Chondrocyte (in vitro differentiated cells): ENCODE results near the gene TCF7L2. TPM values are rescaled to one million over a fixed set of nuclear protein-coding genes. Genes with fewer than 3 reads are reported as not detected.

Experiments
- DNase-seq: peaks from one replicate; pipeline ENCODE4 v3.0.0; 2021; ENCODE audit warnings: mixed read lengths, low spot score
- H3K27ac Mint-ChIP-seq: one replicate; pipeline ENCODE4 v1.8.0; 2021; ENCODE audit warnings: mild to moderate bottlenecking, moderate library complexity, mixed read lengths; ENCODE audit not compliant: unreplicated experiment
- H3K27me3 Mint-ChIP-seq: 2 replicates; pipeline ENCODE4 v1.8.0; 2021; ENCODE audit warnings: low read depth, mixed read lengths
- H3K36me3 Mint-ChIP-seq: 2 replicates; pipeline ENCODE4 v1.8.0; 2021; ENCODE audit warnings: low read depth, mixed read lengths
- H3K4me1 Mint-ChIP-seq: 2 replicates; pipeline ENCODE4 v1.8.0; 2021; ENCODE audit warnings: low read depth, mild to moderate bottlenecking, mixed read lengths
- H3K4me3 Mint-ChIP-seq: one replicate; pipeline ENCODE4 v1.8.0; 2021; ENCODE audit warnings: mild to moderate bottlenecking, moderate library complexity, mixed read lengths; ENCODE audit not compliant: unreplicated experiment
- H3K9me3 Mint-ChIP-seq: 2 replicates; pipeline ENCODE4 v1.8.0; 2021; ENCODE audit warnings: low read depth, mixed read lengths
- total RNA-seq: library from RNA; stranded (reverse); gene quantifications from 3 replicates; pipeline ENCODE4 v1.2.1, GENCODE V29; 2021
- TF ChIP-seq, protein P1 (sequence below): fragments of 200-600 bp; sonication (generic); IDR thresholded peaks from 2 replicates; pipeline ENCODE4 v1.5.0; 2021; ENCODE audit warnings: antibody characterized with exemption, mild to moderate bottlenecking, moderate library complexity

The TCF7L2 gene
- total RNA-seq, 1 donor from 2014 or later = 30.9 TPM

DNA sequence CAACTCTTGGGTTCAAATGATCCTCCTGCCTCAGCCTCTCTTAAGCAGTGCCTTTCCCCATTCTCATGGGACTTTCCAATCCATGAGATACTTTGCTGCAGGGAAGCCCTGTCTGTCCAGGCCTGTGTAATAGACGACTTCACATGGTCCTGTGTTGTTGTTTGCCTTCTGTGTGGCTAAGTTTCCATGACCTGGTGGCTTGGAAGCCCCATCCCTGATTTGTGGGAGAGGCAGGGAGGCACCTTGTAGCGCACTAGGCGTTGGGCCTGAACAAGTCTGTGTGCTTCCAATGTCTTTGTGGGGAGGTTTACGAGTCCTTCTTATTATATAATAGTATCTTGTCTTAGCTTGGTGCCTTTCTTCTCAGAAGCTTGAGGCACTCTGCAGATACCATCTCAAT lies 49.1 kb downstream of the TCF7L2 start:
- Mint-ChIP-seq H3K4me3 (no peak overlapping the region), H3K9me3 (no peaks in the 10 kb centered on the region), H3K27ac (no peak overlapping the region), H3K27me3 (no peaks in the 10 kb centered on the region), H3K4me1 (peaks cover 52% of the 10 kb centered on the region), H3K36me3 (peaks cover under 1% of the 10 kb centered on the region)
- no peak for DNase-seq
- TF ChIP-seq, protein P1, sequence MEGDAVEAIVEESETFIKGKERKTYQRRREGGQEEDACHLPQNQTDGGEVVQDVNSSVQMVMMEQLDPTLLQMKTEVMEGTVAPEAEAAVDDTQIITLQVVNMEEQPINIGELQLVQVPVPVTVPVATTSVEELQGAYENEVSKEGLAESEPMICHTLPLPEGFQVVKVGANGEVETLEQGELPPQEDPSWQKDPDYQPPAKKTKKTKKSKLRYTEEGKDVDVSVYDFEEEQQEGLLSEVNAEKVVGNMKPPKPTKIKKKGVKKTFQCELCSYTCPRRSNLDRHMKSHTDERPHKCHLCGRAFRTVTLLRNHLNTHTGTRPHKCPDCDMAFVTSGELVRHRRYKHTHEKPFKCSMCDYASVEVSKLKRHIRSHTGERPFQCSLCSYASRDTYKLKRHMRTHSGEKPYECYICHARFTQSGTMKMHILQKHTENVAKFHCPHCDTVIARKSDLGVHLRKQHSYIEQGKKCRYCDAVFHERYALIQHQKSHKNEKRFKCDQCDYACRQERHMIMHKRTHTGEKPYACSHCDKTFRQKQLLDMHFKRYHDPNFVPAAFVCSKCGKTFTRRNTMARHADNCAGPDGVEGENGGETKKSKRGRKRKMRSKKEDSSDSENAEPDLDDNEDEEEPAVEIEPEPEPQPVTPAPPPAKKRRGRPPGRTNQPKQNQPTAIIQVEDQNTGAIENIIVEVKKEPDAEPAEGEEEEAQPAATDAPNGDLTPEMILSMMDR = no peak

DNA sequence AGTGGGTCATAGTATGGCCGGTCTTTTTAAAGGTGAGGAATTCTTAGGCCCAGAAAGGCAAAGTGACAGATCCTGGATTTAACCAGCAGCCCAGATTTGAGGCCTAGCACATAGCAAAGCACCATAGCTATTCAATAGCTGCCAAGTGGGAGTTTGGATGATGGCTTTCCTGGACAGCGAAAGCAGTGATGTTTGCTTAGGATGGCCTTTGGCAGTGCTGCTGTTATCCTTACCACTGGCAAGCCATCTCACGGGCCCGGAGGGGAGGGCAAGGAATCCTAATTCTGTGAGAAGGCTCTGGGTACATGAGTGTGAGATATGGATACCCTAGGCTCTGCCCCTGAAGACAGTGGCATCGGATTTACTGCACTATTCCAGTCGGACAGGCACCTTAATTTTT lies 50.4 kb downstream of the TCF7L2 start:
- no peak for DNase-seq
- TF ChIP-seq, protein P1 = no peak
- Mint-ChIP-seq H3K27ac (peak overlapping the region; percentile 96), H3K4me1 (peaks cover 50% of the 10 kb centered on the region), H3K27me3 (no peaks in the 10 kb centered on the region), H3K9me3 (no peaks in the 10 kb centered on the region), H3K4me3 (no peak overlapping the region), H3K36me3 (no peaks in the 10 kb centered on the region)

- peaks cover 54% of the 10 kb centered on the region for H3K4me1 Mint-ChIP-seq
- H3K27ac Mint-ChIP-seq = peak overlapping the region; percentile 96
- no peaks in the 10 kb centered on the region for H3K36me3 Mint-ChIP-seq
- H3K4me3 Mint-ChIP-seq = peak overlapping the region; percentile 50
- no peaks in the 10 kb centered on the region for H3K9me3 Mint-ChIP-seq
- no peak for DNase-seq
- TF ChIP-seq, protein P1 = peak; percentile 70
- no peaks in the 10 kb centered on the region for H3K27me3 Mint-ChIP-seq
These were observed 51.0 kb downstream of the TCF7L2 start for GRCh38 chr10:113000876-113001598.

GRCh38 chr10:113001599-113002448 lies 51.8 kb downstream of the TCF7L2 start:
- Mint-ChIP-seq H3K4me3 (no peak overlapping the region), H3K4me1 (peaks cover 61% of the 10 kb centered on the region), H3K27me3 (no peaks in the 10 kb centered on the region), H3K36me3 (no peaks in the 10 kb centered on the region), H3K27ac (peak overlapping the region; percentile 96), H3K9me3 (no peaks in the 10 kb centered on the region)
- DNase-seq = no peak
- TF ChIP-seq, protein P1 = no peak

DNA sequence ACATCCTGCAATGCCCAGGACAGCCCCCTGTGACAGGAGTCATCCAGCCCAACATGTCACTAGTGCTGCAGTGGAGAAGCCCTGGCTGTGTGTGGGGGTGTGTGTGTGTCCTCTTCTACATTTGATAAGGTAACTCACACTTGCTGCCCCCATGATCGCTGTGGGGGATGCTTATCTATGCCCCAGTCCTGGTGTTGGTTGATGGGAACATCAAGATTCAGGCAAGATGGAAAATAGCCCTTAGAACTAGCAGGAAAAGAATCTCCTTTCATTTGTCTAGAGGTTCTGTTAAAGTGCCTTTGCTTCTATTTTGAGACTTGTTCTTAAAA lies 52.4 kb downstream of the TCF7L2 start:
- Mint-ChIP-seq H3K4me1 (peaks cover 66% of the 10 kb centered on the region), H3K36me3 (no peaks in the 10 kb centered on the region), H3K27ac (no peak overlapping the region), H3K9me3 (no peaks in the 10 kb centered on the region), H3K4me3 (no peak overlapping the region), H3K27me3 (no peaks in the 10 kb centered on the region)
- TF ChIP-seq, protein P1 = no peak
- no peak for DNase-seq
